Activated CD8-positive, alpha-beta memory T cell treated with anti-CD3 and anti-CD28 coated beads, Interleukin-2, amount 50 U/mL, for 4 hours (primary cell): ENCODE results near the gene TMEM115.
A peak's percentile ranks its signal among the peaks of the same experiment; 100 is the strongest.

ENCODE experiments used
- DNase-seq: peaks from one replicate; pipeline ENCODE4 v3.0.0-alpha.2; 2020

Gene TMEM115

GRCh38 chr3:50375258-50375931 is 16.1 kb upstream of the TMEM115 start:
- DNase-seq, result no peak

- DNase-seq, result no peak
Observed at GRCh38 chr3:50374363-50375257, 15.3 kb upstream of the TMEM115 start.

GRCh38 chr3:50373146-50374051 is 14.1 kb upstream of the TMEM115 start:
- DNase-seq, result no peak

- no peak for DNase-seq
Observed at GRCh38 chr3:50372349-50372748, 13.0 kb upstream of the TMEM115 start.

- no peak for DNase-seq
Observed at GRCh38 chr3:50371133-50371685, 11.9 kb upstream of the TMEM115 start.

- no peak for DNase-seq
Observed at GRCh38 chr3:50370594-50370993, 11.3 kb upstream of the TMEM115 start.

GRCh38 chr3:50369012-50369670 is 9.8 kb upstream of the TMEM115 start:
- no peak for DNase-seq

GRCh38 chr3:50365842-50366220 is 6.5 kb upstream of the TMEM115 start:
- no peak for DNase-seq

GRCh38 chr3:50365080-50365841 is 5.9 kb upstream of the TMEM115 start:
- DNase-seq, result peak; percentile 92

- no peak for DNase-seq
Observed at GRCh38 chr3:50364573-50365079, 5.3 kb upstream of the TMEM115 start.

GRCh38 chr3:50359760-50360110 is 414 bp upstream of the TMEM115 start:
- no peak for DNase-seq

- no peak for DNase-seq
Observed at GRCh38 chr3:50358355-50358910, 888 bp downstream of the TMEM115 start.

GRCh38 chr3:50357481-50357880 is 1.8 kb downstream of the TMEM115 start:
- DNase-seq, result no peak

- DNase-seq, result no peak
Observed at GRCh38 chr3:50356553-50356952, 2.8 kb downstream of the TMEM115 start.

- DNase-seq, result no peak
Observed at GRCh38 chr3:50355829-50356552, 3.3 kb downstream of the TMEM115 start.

- no peak for DNase-seq
Observed at GRCh38 chr3:50354850-50355249, 4.5 kb downstream of the TMEM115 start.

- no peak for DNase-seq
Observed at GRCh38 chr3:50354186-50354764, 5.0 kb downstream of the TMEM115 start.

GRCh38 chr3:50353245-50354004 is 5.9 kb downstream of the TMEM115 start:
- no peak for DNase-seq

GRCh38 chr3:50352781-50353180 is 6.5 kb downstream of the TMEM115 start:
- DNase-seq, result no peak
